HepG2 (cell line): ENCODE measurements around the gene EIF3A. TPM values are rescaled to one million over a fixed set of nuclear protein-coding genes. Genes with fewer than 3 reads are reported as not detected.

Experiments
- CENPBD1 ChIP-seq: sonication (generic); formaldehyde crosslinking; IDR thresholded peaks from 2 replicates; pipeline ENCODE4 v1.8.0; 2022; ENCODE audit warnings: missing genetic modification reagents, low read depth, mild to moderate bottlenecking, borderline replicate concordance
- FOXK2 ChIP-seq: fragments of 450-650 bp; IDR thresholded peaks from 2 replicates; pipeline ENCODE4 v1.6.1; 2016
- HIC2 ChIP-seq: sonication (generic); formaldehyde crosslinking; IDR thresholded peaks from 2 replicates; pipeline ENCODE4 v1.9.0; 2022; ENCODE audit warnings: low read depth, missing genetic modification reagents
- HNRNPUL1 ChIP-seq: fragments of 200-400 bp; formaldehyde crosslinking; IDR thresholded peaks from 2 replicates; pipeline ENCODE4 v1.6.1; 2017; ENCODE audit warnings: low read depth, mild to moderate bottlenecking, low read length, moderate library complexity
- KDM5A ChIP-seq: fragments of 200-600 bp; sonication (generic); IDR thresholded peaks from 2 replicates; pipeline ENCODE4 v1.7.0; 2018; ENCODE audit warnings: antibody characterized with exemption, mild to moderate bottlenecking, low read length, borderline replicate concordance
- KLF13 ChIP-seq: sonication (generic); formaldehyde crosslinking; IDR thresholded peaks from 2 replicates; pipeline ENCODE4 v1.4.0; 2020; ENCODE audit warnings: mild to moderate bottlenecking, missing genetic modification reagents
- NFE2L1 ChIP-seq: sonication (generic); formaldehyde crosslinking; IDR thresholded peaks from 2 replicates; pipeline ENCODE4 v1.4.0; 2020; ENCODE audit warnings: missing genetic modification reagents, mild to moderate bottlenecking, borderline replicate concordance
- SNAPC5 ChIP-seq: sonication (generic); formaldehyde crosslinking; IDR thresholded peaks from 2 replicates; pipeline ENCODE4 v1.8.1; 2023; ENCODE audit warnings: mild to moderate bottlenecking, missing genetic modification reagents, borderline replicate concordance
- ZBED4 ChIP-seq: sonication (generic); formaldehyde crosslinking; IDR thresholded peaks from 2 replicates; pipeline ENCODE4 v1.4.0; 2020; ENCODE audit warnings: missing genetic modification reagents, borderline replicate concordance
- ZBTB3 ChIP-seq: sonication (generic); formaldehyde crosslinking; IDR thresholded peaks from 2 replicates; pipeline ENCODE4 v1.4.0; 2020; ENCODE audit warnings: low read depth, mild to moderate bottlenecking, moderate library complexity, missing genetic modification reagents, borderline replicate concordance
- ZFP37 ChIP-seq: sonication (generic); formaldehyde crosslinking; IDR thresholded peaks from 2 replicates; pipeline ENCODE4 v1.4.0; 2020; ENCODE audit warnings: missing genetic modification reagents, borderline replicate concordance
- ZNF251 ChIP-seq: sonication (generic); formaldehyde crosslinking; IDR thresholded peaks from 2 replicates; pipeline ENCODE4 v1.9.0; 2021; ENCODE audit warnings: mild to moderate bottlenecking, missing genetic modification reagents
- ZNF513 ChIP-seq: sonication (generic); formaldehyde crosslinking; conservative IDR thresholded peaks from 2 replicates; pipeline ENCODE4 v1.5.0; 2020; ENCODE audit warnings: missing genetic modification reagents
- ZNF563 ChIP-seq: sonication (generic); formaldehyde crosslinking; IDR thresholded peaks from 2 replicates; pipeline ENCODE4 v1.8.0; 2022; ENCODE audit warnings: mild to moderate bottlenecking, moderate library complexity, missing genetic modification reagents
- ZNF576 ChIP-seq: sonication (generic); formaldehyde crosslinking; IDR thresholded peaks from 2 replicates; pipeline ENCODE4 v1.4.0; 2020; ENCODE audit warnings: mild to moderate bottlenecking, missing genetic modification reagents
- ZNF724P ChIP-seq: sonication (generic); formaldehyde crosslinking; IDR thresholded peaks from 2 replicates; pipeline ENCODE4 v1.8.0; 2022; ENCODE audit warnings: missing genetic modification reagents, borderline replicate concordance
- ZNF770 ChIP-seq: sonication (generic); formaldehyde crosslinking; IDR thresholded peaks from 2 replicates; pipeline ENCODE4 v1.5.0; 2020; ENCODE audit warnings: mild to moderate bottlenecking, missing genetic modification reagents
- ZNF776 ChIP-seq: sonication (generic); formaldehyde crosslinking; IDR thresholded peaks from 2 replicates; pipeline ENCODE4 v1.4.0; 2020; ENCODE audit warnings: mild to moderate bottlenecking, missing genetic modification reagents
- ZNF850 ChIP-seq: sonication (generic); formaldehyde crosslinking; conservative IDR thresholded peaks from 2 replicates; pipeline ENCODE4 v1.9.0; 2021; ENCODE audit warnings: mild to moderate bottlenecking, missing genetic modification reagents
- polyA plus RNA-seq, 8 experiments: library from polyadenylated mRNA; depleted of rRNA in 3 of 8; stranded (reverse) in 7 of 8; unstranded in 1 of 8; fragments of >200 nt; fragmentation: Illumina TruSeq in 4 of 8; extraction: Trizol in 4 of 8; gene quantifications; 2 replicates each; pipeline versions ENCODE4 v1.2.1 to v1.2.3, GENCODE V29; 2011 to 2016; ENCODE audit warnings: low read depth in 4 of 8, missing spikeins in 1 of 8, mixed read lengths in 1 of 8; ENCODE audit not compliant: insufficient read depth in 1 of 8
- total RNA-seq, 5 experiments: library from RNA; depleted of rRNA; stranded (reverse); fragments of >200 nt; fragmentation: Illumina TruSeq; extraction: Trizol; gene quantifications; 2 replicates each; pipeline ENCODE4 v1.2.3, GENCODE V29; 2016; ENCODE audit warnings: low read depth in 1 of 5

EIF3A gene
- total and polyA plus RNA-seq, 2 of the 13 experiments (the other 11 are each of a cell fraction or from before 2014, with no cell fraction given), result 25.6 to 117 TPM

GRCh38 chr10:119028900-119029612, 51.6 kb downstream of the EIF3A start (continued):
- TF ChIP-seq ZNF770 (CRISPR knock-in tag), result no peak
- TF ChIP-seq ZNF251 (CRISPR knock-in tag), result no peak
- TF ChIP-seq KDM5A, result no peak
- TF ChIP-seq HNRNPUL1, result no peak
- no peak for TF ChIP-seq ZNF850 (CRISPR knock-in tag)
- TF ChIP-seq FOXK2, result no peak
- TF ChIP-seq ZNF724P (CRISPR knock-in tag), result no peak
- TF ChIP-seq NFE2L1 (CRISPR knock-in tag), result no peak
- TF ChIP-seq KLF13 (CRISPR knock-in tag), result no peak
- no peak for TF ChIP-seq ZBED4 (CRISPR knock-in tag)
- no peak; the same call in 1 of the 2 replicates for TF ChIP-seq ZNF776 (CRISPR knock-in tag)
- no peak for TF ChIP-seq CENPBD1
- no peak for TF ChIP-seq ZFP37 (CRISPR knock-in tag)
- no peak for TF ChIP-seq SNAPC5 (CRISPR knock-in tag)
- no peak for TF ChIP-seq ZNF576 (CRISPR knock-in tag)
- TF ChIP-seq ZNF563 (CRISPR knock-in tag), result no peak
- no peak for TF ChIP-seq ZBTB3
- TF ChIP-seq HIC2 (CRISPR knock-in tag), result no peak
- TF ChIP-seq ZNF513 (CRISPR knock-in tag), result no peak
